HFF-Myc (cell line): Measurements from ENCODE around the gene GMPS.
"Not testable (repeated sequence)": the region's sequence is repeated elsewhere in the genome, so short reads cannot be mapped to it uniquely, and the experiment has no call there.

Experiments
- DNase-seq: peaks from one replicate; pipeline ENCODE4 v3.0.0-alpha.2; 2011; ENCODE audit warnings: low read depth; ENCODE audit errors: extremely low read depth
- H3K4me3 ChIP-seq: replicated peaks from 2 replicates; pipeline ENCODE4 v1.5.1; 2011; ENCODE audit warnings: low read depth, mild to moderate bottlenecking, control low read depth, low read length
- TF ChIP-seq, protein P1 (sequence below): IDR thresholded peaks from 2 replicates; pipeline ENCODE4 v1.5.1; 2012; ENCODE audit warnings: mild to moderate bottlenecking, low read depth, low read length, control low read depth; ENCODE audit errors: missing control alignments

Gene GMPS

GRCh38 chr3:155852341-155852740 is 18.1 kb upstream of the GMPS start:
- H3K4me3 ChIP-seq: peak overlapping the region; percentile 70
- TF ChIP-seq, protein P1, sequence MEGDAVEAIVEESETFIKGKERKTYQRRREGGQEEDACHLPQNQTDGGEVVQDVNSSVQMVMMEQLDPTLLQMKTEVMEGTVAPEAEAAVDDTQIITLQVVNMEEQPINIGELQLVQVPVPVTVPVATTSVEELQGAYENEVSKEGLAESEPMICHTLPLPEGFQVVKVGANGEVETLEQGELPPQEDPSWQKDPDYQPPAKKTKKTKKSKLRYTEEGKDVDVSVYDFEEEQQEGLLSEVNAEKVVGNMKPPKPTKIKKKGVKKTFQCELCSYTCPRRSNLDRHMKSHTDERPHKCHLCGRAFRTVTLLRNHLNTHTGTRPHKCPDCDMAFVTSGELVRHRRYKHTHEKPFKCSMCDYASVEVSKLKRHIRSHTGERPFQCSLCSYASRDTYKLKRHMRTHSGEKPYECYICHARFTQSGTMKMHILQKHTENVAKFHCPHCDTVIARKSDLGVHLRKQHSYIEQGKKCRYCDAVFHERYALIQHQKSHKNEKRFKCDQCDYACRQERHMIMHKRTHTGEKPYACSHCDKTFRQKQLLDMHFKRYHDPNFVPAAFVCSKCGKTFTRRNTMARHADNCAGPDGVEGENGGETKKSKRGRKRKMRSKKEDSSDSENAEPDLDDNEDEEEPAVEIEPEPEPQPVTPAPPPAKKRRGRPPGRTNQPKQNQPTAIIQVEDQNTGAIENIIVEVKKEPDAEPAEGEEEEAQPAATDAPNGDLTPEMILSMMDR: no peak
- DNase-seq: no peak

- DNase-seq: no peak
- TF ChIP-seq, protein P1: no peak
- H3K4me3 ChIP-seq: peak overlapping the region; percentile 70
Measured at GRCh38 chr3:155853214-155854140, 17.0 kb upstream of the GMPS start.

- DNase-seq: peak; percentile 97
- H3K4me3 ChIP-seq: peak within 1 kb of the TSS; percentile 70
- TF ChIP-seq, protein P1: no peak
Measured at GRCh38 chr3:155854141-155854940, 16.1 kb upstream of the GMPS start, which contains the start of gene SLC33A1. SLC33A1 (minus strand) TSS chr3:155854427; CDS start chr3:155853997, 430 bp downstream.

- no peak overlapping the region for H3K4me3 ChIP-seq
- TF ChIP-seq, protein P1: peak; percentile 15
- DNase-seq: no peak
Measured at GRCh38 chr3:155859859-155860258, 10.6 kb upstream of the GMPS start.

- not testable (repeated sequence) for DNase-seq, H3K4me3 ChIP-seq
Measured at GRCh38 chr3:155860424-155860823, 10.0 kb upstream of the GMPS start.

- H3K4me3 ChIP-seq: no peak overlapping the region
- TF ChIP-seq, protein P1: no peak
- no peak for DNase-seq
Measured at GRCh38 chr3:155861476-155862183, 8.8 kb upstream of the GMPS start.

DNA sequence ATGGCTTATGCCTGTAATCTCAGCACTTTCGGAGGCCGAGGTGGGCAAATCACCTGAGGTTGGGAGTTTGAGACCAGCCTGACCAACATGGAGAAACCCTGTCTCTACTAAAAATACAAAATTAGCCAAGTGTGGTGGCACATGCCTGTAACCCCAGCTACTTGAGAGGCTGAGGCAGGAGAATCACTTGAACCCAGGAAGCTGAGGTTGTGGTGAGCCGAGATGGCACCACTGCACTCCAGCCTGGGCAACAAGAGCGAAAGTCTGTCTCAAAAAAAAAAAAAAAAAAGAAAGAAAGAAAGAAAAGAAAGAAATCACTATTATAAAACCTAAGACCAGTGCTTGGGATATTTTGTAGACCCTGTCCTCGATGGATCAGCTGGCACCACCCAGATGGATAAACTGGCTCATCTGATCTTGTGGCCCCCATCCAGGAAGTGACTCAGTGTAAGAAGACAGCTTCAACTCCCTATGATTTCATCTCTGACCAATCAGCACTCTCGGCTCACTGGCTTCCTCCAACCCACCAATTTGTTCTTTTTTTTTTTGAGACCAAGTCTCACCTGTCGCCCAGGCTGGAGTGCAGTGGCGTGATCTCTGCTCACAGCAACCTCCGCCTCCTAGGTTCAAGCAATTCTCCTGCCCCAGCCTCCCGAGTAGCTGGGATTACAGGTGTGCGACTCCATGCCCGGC is 8.0 kb upstream of the GMPS start:
- DNase-seq: peak; percentile 52
- not testable (repeated sequence) for H3K4me3 ChIP-seq
